Natural killer cell (primary cell): ENCODE data around the gene GULP1. TPM values are rescaled to one million over a fixed set of nuclear protein-coding genes. Genes with fewer than 3 reads are reported as not detected.

Source experiments
- ATAC-seq, 3 donors: fragments of 150-1000 bp in 2 of 3; fragments of 200-7000 bp in 1 of 3; cut with Tn5 transposase; 1 replicate in 1 of 3; 2 replicates in 2 of 3; pipeline ENCODE4 v1.10.0; 2021; ENCODE audit warnings: mild to moderate bottlenecking in 2 of 3, moderate library complexity in 2 of 3
- DNase-seq, 2 donors: peaks; one replicate each; pipeline versions ENCODE4 v3.0.0 to v3.0.0-alpha.2; 2013 to 2021; ENCODE audit warnings: mixed read lengths in 1 of 2
- H3K27ac ChIP-seq: one replicate; pipeline ENCODE4 v1.5.1; 2013; ENCODE audit warnings: mild to moderate bottlenecking, low read length
- H3K27me3 ChIP-seq: one replicate; pipeline ENCODE4 v1.6.1; 2013; ENCODE audit warnings: low read length; ENCODE audit not compliant: control insufficient read depth, insufficient read depth
- H3K36me3 ChIP-seq: one replicate; pipeline ENCODE4 v1.6.1; 2013; ENCODE audit warnings: low read length; ENCODE audit not compliant: control insufficient read depth, insufficient read depth
- H3K4me1 ChIP-seq: one replicate; pipeline ENCODE4 v1.6.1; 2013; ENCODE audit warnings: low read length; ENCODE audit not compliant: control insufficient read depth, insufficient read depth
- H3K4me3 ChIP-seq: one replicate; pipeline ENCODE4 v1.5.1; 2013; ENCODE audit warnings: low read length
- H3K9me3 ChIP-seq: one replicate; pipeline ENCODE4 v1.6.1; 2013; ENCODE audit warnings: low read length; ENCODE audit not compliant: control insufficient read depth, insufficient read depth
- H3K27ac Mint-ChIP-seq, 2 donors: one replicate each; pipeline ENCODE4 v1.8.0; 2022; ENCODE audit warnings: mild to moderate bottlenecking in 2 of 2, mixed read lengths in 2 of 2, moderate library complexity in 1 of 2
- H3K27me3 Mint-ChIP-seq, 2 donors: one replicate each; pipeline ENCODE4 v1.8.0; 2022; ENCODE audit warnings: low read depth in 2 of 2, mixed read lengths in 2 of 2
- H3K36me3 Mint-ChIP-seq: one replicate; pipeline ENCODE4 v1.8.0; 2022; ENCODE audit warnings: mixed read lengths
- H3K4me1 Mint-ChIP-seq, 2 donors: one replicate each; pipeline ENCODE4 v1.8.0; 2022; ENCODE audit warnings: mixed read lengths in 2 of 2
- H3K4me3 Mint-ChIP-seq: one replicate; pipeline ENCODE4 v1.8.0; 2022; ENCODE audit warnings: mild to moderate bottlenecking, moderate library complexity, mixed read lengths
- H3K9me3 Mint-ChIP-seq, 2 donors: one replicate each; pipeline ENCODE4 v1.8.0; 2022; ENCODE audit warnings: mixed read lengths in 2 of 2
- CTCF ChIP-seq: fragments of 200-600 bp; IDR thresholded peaks from one replicate; pipeline ENCODE4 v1.8.0; 2022; ENCODE audit warnings: antibody characterized with exemption
- WGBS: methylation state at CpG from one replicate; pipeline ENCODE4 v1.1.7; 2013; ENCODE audit warnings: missing lambda C conversion rate; ENCODE audit not compliant: insufficient coverage; 5-methylcytosine and 5-hydroxymethylcytosine counted together
- intact Hi-C: fragments of 100-400 bp; cut with micrococcal nuclease; formaldehyde crosslinking; loops from one replicate; pipeline ENCODE4 v1.14.2; 2022
- total RNA-seq, 4 donors: library from RNA; stranded (reverse); fragments of 120-200 nt in 1 of 4; gene quantifications; one replicate each; pipeline versions ENCODE4 v1.2.3 to v1.2.4, GENCODE V29; 2013 to 2022

The GULP1 gene
- total RNA-seq, 3 donors from 2014 or later (not counting 1 experiment from before 2014, with no cell fraction given), result not detected

- H3K27ac Mint-ChIP-seq, result no peak overlapping the region
- no peak for TF ChIP-seq CTCF
- H3K4me1 ChIP-seq, result no peaks in the 10 kb centered on the region
- no peaks in the 10 kb centered on the region for H3K27me3 ChIP-seq
- H3K4me3 ChIP-seq, result no peak overlapping the region
- ATAC-seq (no peak), DNase-seq (no peak)
- no peaks in the 10 kb centered on the region for H3K27me3 Mint-ChIP-seq
- no peaks in the 10 kb centered on the region for H3K4me1 Mint-ChIP-seq
- intact Hi-C loops, result no loop called here
- WGBS, result 83% methylated on average over 2 of the region's 4 CpGs
- H3K9me3 ChIP-seq, result peaks cover 3% of the 10 kb centered on the region
- no peak overlapping the region for H3K27ac ChIP-seq
- no peak overlapping the region for H3K4me3 Mint-ChIP-seq
- H3K9me3 Mint-ChIP-seq, result peaks cover 10 to 12% of the 10 kb centered on the region in 2 donors
- H3K36me3 Mint-ChIP-seq, result peaks cover 15% of the 10 kb centered on the region
- H3K36me3 ChIP-seq, result no peaks in the 10 kb centered on the region
Measured at GRCh38 chr2:188623995-188624643, 332.4 kb downstream of the GULP1 start.

GRCh38 chr2:188627471-188627870 lies 335.8 kb downstream of the GULP1 start:
- Mint-ChIP-seq H3K4me1 (no peaks in the 10 kb centered on the region), H3K27ac (no peak overlapping the region), H3K27me3 (no peaks in the 10 kb centered on the region), H3K4me3 (no peak overlapping the region), H3K9me3 (peaks cover 5 to 8% of the 10 kb centered on the region in 2 donors), H3K36me3 (peaks cover 15% of the 10 kb centered on the region)
- Histone ChIP-seq H3K27ac (no peak overlapping the region), H3K27me3 (no peaks in the 10 kb centered on the region), H3K4me3 (no peak overlapping the region), H3K36me3 (no peaks in the 10 kb centered on the region), H3K9me3 (no peaks in the 10 kb centered on the region), H3K4me1 (no peaks in the 10 kb centered on the region)
- no peak for TF ChIP-seq CTCF
- DNase-seq, result no peak
- WGBS, result 85% methylated on average over 3 of the region's 3 CpGs
- intact Hi-C loops, result no loop called here
- ATAC-seq, result no peak

GRCh38 chr2:188628989-188629752 lies 337.5 kb downstream of the GULP1 start:
- no peak overlapping the region for H3K4me3 Mint-ChIP-seq
- intact Hi-C loops, result no loop called here
- Histone ChIP-seq H3K27ac (no peak overlapping the region), H3K9me3 (no peaks in the 10 kb centered on the region), H3K36me3 (no peaks in the 10 kb centered on the region), H3K27me3 (no peaks in the 10 kb centered on the region), H3K4me3 (no peak overlapping the region), H3K4me1 (no peaks in the 10 kb centered on the region)
- TF ChIP-seq CTCF, result no peak
- ATAC-seq (no peak), DNase-seq (no peak)
- peaks cover 3 to 4% of the 10 kb centered on the region in 2 donors for H3K9me3 Mint-ChIP-seq
- WGBS, result 75% methylated on average over 3 of the region's 4 CpGs
- H3K36me3 Mint-ChIP-seq, result peaks cover 8% of the 10 kb centered on the region
- no peaks in the 10 kb centered on the region for H3K4me1 Mint-ChIP-seq
- H3K27me3 Mint-ChIP-seq, result no peaks in the 10 kb centered on the region
- no peak overlapping the region for H3K27ac Mint-ChIP-seq
